ENCODE results near the gene ZCCHC17. TPM values are rescaled to one million over a fixed set of nuclear protein-coding genes. Genes with fewer than 3 reads are reported as not detected.

ZCCHC17 gene
- total RNA-seq, 1 experiment from 2014 or later: 48.8 TPM

- H3K4me1 ChIP-seq (ENCODE audit: insufficient read depth, low read length, poor library complexity, severe bottlenecking): no peaks in the 10 kb centered on the region
- ChIA-PET POLR2A (ENCODE audit: low non-redundant PET) (no interaction called here), CTCF (no interaction called here)
- H3K9me3 ChIP-seq (ENCODE audit: low read depth, low read length, poor library complexity, severe bottlenecking): no peaks in the 10 kb centered on the region
- intact Hi-C loops (cut with micrococcal nuclease; ENCODE audit: unreplicated experiment): no loop called here
- no peak overlapping the region for H3K27ac ChIP-seq (ENCODE audit: low read depth, low read length, poor library complexity, severe bottlenecking)
- no peaks in the 10 kb centered on the region for H3K27me3 ChIP-seq (replicated peaks; ENCODE audit: insufficient read depth, low read depth, low read length, poor library complexity)
- TF ChIP-seq EZH2 (IDR thresholded peaks at IDR 0.05; ENCODE audit: borderline replicate concordance, low read depth, low read length, poor library complexity, severe bottlenecking): no peak
- TF ChIP-seq CTCF (conservative IDR thresholded peaks at IDR 0.05; ENCODE audit: low read depth, low read length): no peak
- no TSS peak for BruUV-seq (replicated peaks)
- DNase-seq (ENCODE audit: low spot score): no peak
- peaks cover 20% of the 10 kb centered on the region for H3K36me3 ChIP-seq (ENCODE audit: insufficient read depth, low read length, poor library complexity, severe bottlenecking)
- H3K4me3 ChIP-seq (ENCODE audit: low read depth, low read length, poor library complexity, severe bottlenecking): no peak overlapping the region
Observed at GRCh38 chr1:31308036-31308435, 11.2 kb downstream of the ZCCHC17 start.

DNA sequence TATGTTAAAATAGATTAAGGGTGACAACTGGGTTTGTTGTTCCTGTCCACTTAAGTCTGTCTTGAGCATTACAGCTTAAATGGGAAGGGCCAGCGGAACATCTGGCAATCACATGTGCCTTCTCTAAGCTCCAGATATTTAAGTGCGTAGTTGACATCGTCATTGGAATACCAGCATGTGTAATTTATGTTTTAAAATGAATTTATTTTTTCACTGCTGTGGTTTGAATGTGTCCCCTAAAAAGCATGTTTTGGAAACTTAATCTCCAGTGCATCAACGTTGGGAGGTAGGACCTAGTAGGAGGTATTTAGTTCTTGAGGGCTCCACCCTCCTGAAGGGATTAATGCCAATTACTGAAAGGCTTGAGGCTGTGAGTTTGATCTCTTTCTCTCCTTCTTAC is 13.4 kb downstream of the ZCCHC17 start:
- Histone ChIP-seq H3K9me3 (ENCODE audit: low read depth, low read length, poor library complexity, severe bottlenecking) (no peaks in the 10 kb centered on the region), H3K4me1 (ENCODE audit: insufficient read depth, low read length, poor library complexity, severe bottlenecking) (no peaks in the 10 kb centered on the region), H3K27ac (ENCODE audit: low read depth, low read length, poor library complexity, severe bottlenecking) (no peak overlapping the region), H3K27me3 (replicated peaks; ENCODE audit: insufficient read depth, low read depth, low read length, poor library complexity) (no peaks in the 10 kb centered on the region), H3K36me3 (ENCODE audit: insufficient read depth, low read length, poor library complexity, severe bottlenecking) (peaks cover 20% of the 10 kb centered on the region), H3K4me3 (ENCODE audit: low read depth, low read length, poor library complexity, severe bottlenecking) (no peak overlapping the region)
- BruUV-seq (replicated peaks): no TSS peak
- TF ChIP-seq CTCF (conservative IDR thresholded peaks at IDR 0.05; ENCODE audit: low read depth, low read length) (no peak), EZH2 (IDR thresholded peaks at IDR 0.05; ENCODE audit: borderline replicate concordance, low read depth, low read length, poor library complexity, severe bottlenecking) (no peak)
- no peak for DNase-seq (ENCODE audit: low spot score)
- ChIA-PET POLR2A (ENCODE audit: low non-redundant PET) (no interaction called here), CTCF (no interaction called here)
- intact Hi-C loops (cut with micrococcal nuclease; ENCODE audit: unreplicated experiment): no loop called here

DNA sequence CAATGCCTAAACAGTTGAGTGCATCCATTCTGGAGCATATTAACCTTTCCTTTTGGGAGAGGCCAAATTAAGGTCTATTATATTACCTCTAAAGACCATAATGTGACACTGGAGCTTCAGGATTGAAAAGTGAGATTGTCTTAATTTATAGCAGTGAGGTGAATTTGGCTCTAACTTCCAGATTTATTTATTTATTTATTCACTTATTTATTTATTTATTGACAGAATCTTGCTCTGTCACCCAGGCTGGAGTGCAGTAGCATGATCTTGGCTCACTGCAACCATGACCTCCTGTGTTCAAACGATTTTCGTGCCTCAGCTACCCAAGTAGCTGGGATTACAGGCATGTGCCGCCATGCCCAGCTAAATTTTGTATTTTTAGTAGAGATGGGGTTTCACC is 19.1 kb downstream of the ZCCHC17 start:
- Histone ChIP-seq H3K4me1 (ENCODE audit: insufficient read depth, low read length, poor library complexity, severe bottlenecking) (no peaks in the 10 kb centered on the region), H3K9me3 (ENCODE audit: low read depth, low read length, poor library complexity, severe bottlenecking) (no peaks in the 10 kb centered on the region), H3K27me3 (replicated peaks; ENCODE audit: insufficient read depth, low read depth, low read length, poor library complexity) (no peaks in the 10 kb centered on the region), H3K4me3 (ENCODE audit: low read depth, low read length, poor library complexity, severe bottlenecking) (no peak overlapping the region), H3K27ac (ENCODE audit: low read depth, low read length, poor library complexity, severe bottlenecking) (no peak overlapping the region), H3K36me3 (ENCODE audit: insufficient read depth, low read length, poor library complexity, severe bottlenecking) (peaks cover 16% of the 10 kb centered on the region)
- TF ChIP-seq CTCF (conservative IDR thresholded peaks at IDR 0.05; ENCODE audit: low read depth, low read length) (no peak), EZH2 (IDR thresholded peaks at IDR 0.05; ENCODE audit: borderline replicate concordance, low read depth, low read length, poor library complexity, severe bottlenecking) (no peak)
- ChIA-PET CTCF (no interaction called here), POLR2A (ENCODE audit: low non-redundant PET) (no interaction called here)
- intact Hi-C loops (cut with micrococcal nuclease; ENCODE audit: unreplicated experiment): no loop called here
- no TSS peak for BruUV-seq (replicated peaks)
- no peak for DNase-seq (ENCODE audit: low spot score)
